ENCODE data around the gene PRKG1. TPM values are rescaled to one million over a fixed set of nuclear protein-coding genes. Genes with fewer than 3 reads are reported as not detected.
"Not testable (repeated sequence)": the region's sequence is repeated elsewhere in the genome, so short reads cannot be mapped to it uniquely, and the experiment has no call there.

The PRKG1 gene
- total and polyA plus RNA-seq, 2 of the 8 experiments (the other 6 are each of a cell fraction or from before 2014, with no cell fraction given) = 4.2 to 15.2 TPM

DNA sequence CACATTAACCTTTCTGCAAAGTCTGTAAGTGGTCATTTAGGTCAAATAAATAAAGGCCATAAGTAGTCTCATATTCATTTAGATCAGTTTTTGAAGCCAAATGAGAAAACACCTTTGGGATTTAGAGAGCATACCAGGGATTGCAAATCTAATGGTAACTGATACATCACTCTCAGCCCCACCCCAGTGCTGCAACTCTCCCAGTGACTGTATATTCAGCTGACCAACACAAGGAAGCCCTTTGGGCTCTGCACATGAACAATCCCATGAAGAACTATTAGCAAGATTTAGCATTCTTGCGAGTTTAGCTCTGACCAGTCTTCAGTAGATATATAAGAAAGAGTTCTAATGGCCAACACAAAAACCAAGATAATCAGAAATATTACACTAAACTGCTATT is 372.8 kb downstream of the PRKG1 start:
- Histone ChIP-seq H3K4me2 (ENCODE audit: insufficient read depth in 1 of 2, low read depth in 2 of 2, low read length in 2 of 2) (no peak overlapping the region), H2BK20ac (ENCODE audit: low read length) (no peak overlapping the region), H3K79me1 (ENCODE audit: low read depth, low read length) (no peaks in the 10 kb centered on the region), H4K91ac (replicated peaks; ENCODE audit: insufficient read length, low read length) (no peak overlapping the region), H3K27me3 (replicated peaks in 1 of 4; ENCODE audit: control insufficient read depth in 3 of 4, extremely low read depth in 1 of 4, insufficient read depth in 3 of 4, low read length in 3 of 4) (no peaks in the 10 kb centered on the region), H2AK5ac (ENCODE audit: low read depth, low read length) (no peak overlapping the region), H3K36me3 (ENCODE audit: control insufficient read depth in 2 of 4, insufficient read depth in 4 of 4, low read length in 3 of 4) (no peaks in the 10 kb centered on the region), H3K79me2 (ENCODE audit: control insufficient read depth in 1 of 2, insufficient read depth in 2 of 2, low read length in 2 of 2) (no peaks in the 10 kb centered on the region), H3K4me3 (ENCODE audit: extremely low read depth in 1 of 4, insufficient read depth in 2 of 4, low read depth in 3 of 4, low read length in 4 of 4) (no peak overlapping the region), H2BK120ac (replicated peaks; ENCODE audit: low read depth, low read length) (no peak overlapping the region), H4K20me1 (replicated peaks in 1 of 2; ENCODE audit: control insufficient read depth in 1 of 2, insufficient read depth in 2 of 2, low read length in 2 of 2) (no peaks in the 10 kb centered on the region), H2AFZ (ENCODE audit: low read length) (no peak overlapping the region), H3K9me3 (ENCODE audit: insufficient read depth in 2 of 2, low read depth in 1 of 2, low read length in 1 of 2) (no peaks in the 10 kb centered on the region), H3K23ac (ENCODE audit: insufficient read length) (no peak overlapping the region), H3K14ac (ENCODE audit: insufficient read length) (no peak overlapping the region), H3K23me2 (ENCODE audit: low read depth, low read length) (no peaks in the 10 kb centered on the region), H3K27ac (ENCODE audit: low read depth, low read length) (no peak overlapping the region), H2BK15ac (ENCODE audit: low read length) (no peak overlapping the region), H4K8ac (ENCODE audit: extremely low read depth, insufficient read depth, low read length) (no peak overlapping the region), H4K5ac (ENCODE audit: insufficient read length, low read depth, low read length) (no peak overlapping the region), H2BK12ac (ENCODE audit: low read depth, low read length) (no peak overlapping the region), H3K4me1 (replicated peaks in 1 of 4; ENCODE audit: control insufficient read depth in 3 of 4, insufficient read depth in 4 of 4, low read length in 3 of 4) (no peaks in the 10 kb centered on the region), H2BK5ac (ENCODE audit: low read depth, low read length) (no peak overlapping the region), H3K18ac (ENCODE audit: extremely low read depth, low read length) (no peak overlapping the region), H3K9ac (replicated peaks in 1 of 4; ENCODE audit: extremely low read depth in 1 of 4, low read depth in 3 of 4, low read length in 3 of 4) (no peak overlapping the region), H3K56ac (replicated peaks; ENCODE audit: insufficient read length, low read depth, low read length) (no peak overlapping the region), H3K4ac (replicated peaks; ENCODE audit: insufficient read length, low read depth, low read length) (no peak overlapping the region)
- ChIA-PET CTCF (ENCODE audit: partially characterized antibody) (no interaction called here), POLR2A (ENCODE audit: partially characterized antibody) (no interaction called here)
- FAIRE-seq (no peak), DNase-seq (ENCODE audit: low read depth in 1 of 2, low spot score in 2 of 2) (no peak)
- TF ChIP-seq ATF3 (IDR thresholded peaks at IDR 0.05; ENCODE audit: insufficient read depth, low read depth, low read length) = no peak
- WGBS, 2 experiments (ENCODE audit: extremely low coverage in 1 of 2, insufficient coverage in 1 of 2, insufficient read length in 1 of 2, insufficient replicate concordance in 2 of 2, low coverage in 1 of 2, low lambda C conversion rate in 2 of 2, missing lambda C conversion rate in 1 of 2) = 86% methylated on average over 1 of the region's 1 CpG; no CpG with 5 or more reads in 1 of the 2 experiments

- not testable (repeated sequence) for H4K91ac ChIP-seq (replicated peaks; ENCODE audit: insufficient read length, low read length)
- H3K9me3 ChIP-seq (ENCODE audit: insufficient read depth in 2 of 2, low read depth in 1 of 2, low read length in 1 of 2) = peaks cover 12 to 16% of the 10 kb centered on the region in 2 experiments
Measured at GRCh38 chr10:51455762-51456161, 381.5 kb downstream of the PRKG1 start.

More at GRCh38 chr10:51455762-51456161, 381.5 kb downstream of the PRKG1 start:
- H2BK120ac ChIP-seq (replicated peaks; ENCODE audit: low read depth, low read length); POLR2A ChIA-PET (ENCODE audit: partially characterized antibody); H3K4me2 ChIP-seq (ENCODE audit: insufficient read depth in 1 of 2, low read depth in 2 of 2, low read length in 2 of 2); H3K9ac ChIP-seq (replicated peaks in 1 of 4; ENCODE audit: extremely low read depth in 1 of 4, low read depth in 3 of 4, low read length in 3 of 4); H3K4ac ChIP-seq (replicated peaks; ENCODE audit: insufficient read length, low read depth, low read length); H2BK12ac ChIP-seq (ENCODE audit: low read depth, low read length); H3K14ac ChIP-seq (ENCODE audit: insufficient read length); H3K79me2 ChIP-seq (ENCODE audit: control insufficient read depth in 1 of 2, insufficient read depth in 2 of 2, low read length in 2 of 2); H2AK5ac ChIP-seq (ENCODE audit: low read depth, low read length); H3K79me1 ChIP-seq (ENCODE audit: low read depth, low read length); H3K23me2 ChIP-seq (ENCODE audit: low read depth, low read length); H3K18ac ChIP-seq (ENCODE audit: extremely low read depth, low read length); FAIRE-seq; H4K5ac ChIP-seq (ENCODE audit: insufficient read length, low read depth, low read length); H3K4me3 ChIP-seq (ENCODE audit: extremely low read depth in 1 of 4, insufficient read depth in 2 of 4, low read depth in 3 of 4, low read length in 4 of 4); CTCF ChIA-PET (ENCODE audit: partially characterized antibody); H3K36me3 ChIP-seq (ENCODE audit: control insufficient read depth in 2 of 4, insufficient read depth in 4 of 4, low read length in 3 of 4); H2BK15ac ChIP-seq (ENCODE audit: low read length); DNase-seq (ENCODE audit: low read depth in 1 of 2, low spot score in 2 of 2); H3K23ac ChIP-seq (ENCODE audit: insufficient read length); H3K27ac ChIP-seq (ENCODE audit: low read depth, low read length); H3K27me3 ChIP-seq (replicated peaks in 1 of 4; ENCODE audit: control insufficient read depth in 3 of 4, extremely low read depth in 1 of 4, insufficient read depth in 3 of 4, low read length in 3 of 4); H2AFZ ChIP-seq (ENCODE audit: low read length); H2BK5ac ChIP-seq (ENCODE audit: low read depth, low read length); H2BK20ac ChIP-seq (ENCODE audit: low read length); H4K20me1 ChIP-seq (replicated peaks in 1 of 2; ENCODE audit: control insufficient read depth in 1 of 2, insufficient read depth in 2 of 2, low read length in 2 of 2); H3K56ac ChIP-seq (replicated peaks; ENCODE audit: insufficient read length, low read depth, low read length); H3K4me1 ChIP-seq (replicated peaks in 1 of 4; ENCODE audit: control insufficient read depth in 3 of 4, insufficient read depth in 4 of 4, low read length in 3 of 4); H4K8ac ChIP-seq (ENCODE audit: extremely low read depth, insufficient read depth, low read length): not testable (repeated sequence)
- 86% methylated on average over 3 of the region's 3 CpGs; no CpG with 5 or more reads in 1 of the 2 experiments for WGBS, 2 experiments (ENCODE audit: extremely low coverage in 1 of 2, insufficient coverage in 1 of 2, insufficient read length in 1 of 2, insufficient replicate concordance in 2 of 2, low coverage in 1 of 2, low lambda C conversion rate in 2 of 2, missing lambda C conversion rate in 1 of 2)

Data from H1 (cell line).